Measurements from ENCODE around the gene TMPRSS11E.

TMPRSS11E gene

DNA sequence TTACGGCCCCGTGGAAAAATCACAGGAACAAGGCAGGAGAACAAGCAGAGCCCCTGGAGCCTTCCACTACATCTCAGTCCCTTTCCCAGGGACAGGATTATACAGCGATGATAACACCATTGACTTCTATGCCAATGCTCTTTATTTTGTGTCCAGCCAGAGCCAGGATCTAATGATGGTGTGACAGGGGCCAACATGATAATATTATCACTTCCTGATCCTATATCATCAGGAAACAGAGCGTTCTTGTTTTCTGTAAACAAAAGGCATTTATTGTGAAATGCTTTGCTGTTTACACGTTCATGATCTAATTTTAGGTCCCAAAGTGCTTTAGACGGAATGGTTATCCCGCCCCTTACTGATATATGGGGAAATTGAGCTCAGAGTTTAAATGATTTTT lies 12.8 kb downstream of the TMPRSS11E start:
- H3K79me1 ChIP-seq (replicated peaks; ENCODE audit: low read length, poor library complexity, severe bottlenecking), result no peaks in the 10 kb centered on the region
- no peak overlapping the region for H2BK12ac ChIP-seq (ENCODE audit: low read length in 2 of 2)
- H3K4me1 ChIP-seq (ENCODE audit: control insufficient read depth, insufficient read depth, low read depth, low read length), result peaks cover under 1% of the 10 kb centered on the region
- H2AK5ac ChIP-seq (ENCODE audit: low read length, severe bottlenecking), result no peak overlapping the region
- H3K9me3 ChIP-seq (ENCODE audit: control insufficient read depth, low read length), result no peaks in the 10 kb centered on the region
- no peak overlapping the region for H3K23ac ChIP-seq (ENCODE audit: low read length in 2 of 2)
- no peak overlapping the region for H2BK120ac ChIP-seq (ENCODE audit: low read depth, low read length)
- H4K8ac ChIP-seq (ENCODE audit: low read length), result no peak overlapping the region
- no peak overlapping the region for H2BK5ac ChIP-seq (ENCODE audit: low read depth, low read length, poor library complexity, severe bottlenecking)
- 44% methylated on average over 7 of the region's 7 CpGs for WGBS
- no peak overlapping the region for H3K4me2 ChIP-seq (ENCODE audit: low read length, poor library complexity, severe bottlenecking)
- no peak overlapping the region for H3K14ac ChIP-seq (ENCODE audit: low read length in 2 of 2)
- H2AFZ ChIP-seq (ENCODE audit: low read depth, low read length), result no peak overlapping the region
- H3K4ac ChIP-seq (ENCODE audit: low read depth in 1 of 2, low read length in 2 of 2), result no peak overlapping the region
- H4K91ac ChIP-seq (ENCODE audit: low read length), result no peak overlapping the region
- peak overlapping the region in 1 of 2 experiments; percentile 34 for H3K18ac ChIP-seq (ENCODE audit: low read depth in 1 of 2, low read length in 2 of 2)
- H3K27me3 ChIP-seq (ENCODE audit: control insufficient read depth in 1 of 2, insufficient read depth in 1 of 2, low read length in 2 of 2), result no peaks in the 10 kb centered on the region
- H3K9ac ChIP-seq (ENCODE audit: low read length), result no peak overlapping the region
- H3K27ac ChIP-seq (ENCODE audit: low read length, poor library complexity, severe bottlenecking), result no peak overlapping the region
- no peaks in the 10 kb centered on the region for H3K36me3 ChIP-seq (ENCODE audit: control insufficient read depth in 1 of 2, insufficient read depth in 2 of 2, low read depth in 1 of 2, low read length in 2 of 2)
- H3K4me3 ChIP-seq (ENCODE audit: insufficient read depth in 1 of 2, low read depth in 1 of 2, low read length in 2 of 2), result no peak overlapping the region
- H2BK15ac ChIP-seq (ENCODE audit: low read depth, poor library complexity, severe bottlenecking), result no peak overlapping the region
- peak; percentile 42 for DNase-seq

- Histone ChIP-seq H3K9ac (ENCODE audit: low read length) (no peak overlapping the region), H3K79me1 (replicated peaks; ENCODE audit: low read length, poor library complexity, severe bottlenecking) (no peaks in the 10 kb centered on the region), H3K4ac (ENCODE audit: low read depth in 1 of 2, low read length in 2 of 2) (no peak overlapping the region), H3K27me3 (ENCODE audit: control insufficient read depth in 1 of 2, insufficient read depth in 1 of 2, low read length in 2 of 2) (no peaks in the 10 kb centered on the region), H3K36me3 (ENCODE audit: control insufficient read depth in 1 of 2, insufficient read depth in 2 of 2, low read depth in 1 of 2, low read length in 2 of 2) (no peaks in the 10 kb centered on the region), H2BK15ac (ENCODE audit: low read depth, poor library complexity, severe bottlenecking) (no peak overlapping the region), H3K27ac (ENCODE audit: low read length, poor library complexity, severe bottlenecking) (no peak overlapping the region), H3K4me2 (ENCODE audit: low read length, poor library complexity, severe bottlenecking) (no peak overlapping the region), H3K23ac (ENCODE audit: low read length in 2 of 2) (no peak overlapping the region), H2BK5ac (ENCODE audit: low read depth, low read length, poor library complexity, severe bottlenecking) (no peak overlapping the region), H2BK120ac (ENCODE audit: low read depth, low read length) (no peak overlapping the region), H3K14ac (ENCODE audit: low read length in 2 of 2) (no peak overlapping the region), H4K91ac (ENCODE audit: low read length) (no peak overlapping the region), H4K8ac (ENCODE audit: low read length) (no peak overlapping the region), H2AK5ac (ENCODE audit: low read length, severe bottlenecking) (no peak overlapping the region), H3K9me3 (ENCODE audit: control insufficient read depth, low read length) (no peaks in the 10 kb centered on the region), H3K4me1 (ENCODE audit: control insufficient read depth, insufficient read depth, low read depth, low read length) (peaks cover 2% of the 10 kb centered on the region), H3K18ac (ENCODE audit: low read depth in 1 of 2, low read length in 2 of 2) (no peak overlapping the region), H3K4me3 (ENCODE audit: insufficient read depth in 1 of 2, low read depth in 1 of 2, low read length in 2 of 2) (no peak overlapping the region), H2BK12ac (ENCODE audit: low read length in 2 of 2) (no peak overlapping the region), H2AFZ (ENCODE audit: low read depth, low read length) (no peak overlapping the region)
- no CpG with 5 or more reads among the region's 3 CpGs for WGBS
- no peak for DNase-seq
These were observed 14.5 kb downstream of the TMPRSS11E start for GRCh38 chr4:68461790-68462189.

GRCh38 chr4:68462691-68463090 lies 15.4 kb downstream of the TMPRSS11E start:
- no peak overlapping the region for H2AK5ac ChIP-seq (ENCODE audit: low read length, severe bottlenecking)
- H4K8ac ChIP-seq (ENCODE audit: low read length), result no peak overlapping the region
- H2BK12ac ChIP-seq (ENCODE audit: low read length in 2 of 2), result no peak overlapping the region
- 100% methylated on average over 1 of the region's 2 CpGs for WGBS
- no peak overlapping the region for H2AFZ ChIP-seq (ENCODE audit: low read depth, low read length)
- H3K4me1 ChIP-seq (ENCODE audit: control insufficient read depth, insufficient read depth, low read depth, low read length), result peaks cover 2% of the 10 kb centered on the region
- no peak overlapping the region for H4K91ac ChIP-seq (ENCODE audit: low read length)
- no peak for DNase-seq
- no peaks in the 10 kb centered on the region for H3K9me3 ChIP-seq (ENCODE audit: control insufficient read depth, low read length)
- H2BK15ac ChIP-seq (ENCODE audit: low read depth, poor library complexity, severe bottlenecking), result no peak overlapping the region
- H3K14ac ChIP-seq (ENCODE audit: low read length in 2 of 2), result no peak overlapping the region
- H3K9ac ChIP-seq (ENCODE audit: low read length), result no peak overlapping the region
- no peak overlapping the region for H3K4me3 ChIP-seq (ENCODE audit: insufficient read depth in 1 of 2, low read depth in 1 of 2, low read length in 2 of 2)
- H3K79me1 ChIP-seq (replicated peaks; ENCODE audit: low read length, poor library complexity, severe bottlenecking), result no peaks in the 10 kb centered on the region
- H3K4me2 ChIP-seq (ENCODE audit: low read length, poor library complexity, severe bottlenecking), result no peak overlapping the region
- no peaks in the 10 kb centered on the region for H3K27me3 ChIP-seq (ENCODE audit: control insufficient read depth in 1 of 2, insufficient read depth in 1 of 2, low read length in 2 of 2)
- no peak overlapping the region for H3K23ac ChIP-seq (ENCODE audit: low read length in 2 of 2)
- no peak overlapping the region for H3K18ac ChIP-seq (ENCODE audit: low read depth in 1 of 2, low read length in 2 of 2)
- no peak overlapping the region for H3K27ac ChIP-seq (ENCODE audit: low read length, poor library complexity, severe bottlenecking)
- H3K4ac ChIP-seq (ENCODE audit: low read depth in 1 of 2, low read length in 2 of 2), result no peak overlapping the region
- no peak overlapping the region for H2BK5ac ChIP-seq (ENCODE audit: low read depth, low read length, poor library complexity, severe bottlenecking)
- H2BK120ac ChIP-seq (ENCODE audit: low read depth, low read length), result no peak overlapping the region
- no peaks in the 10 kb centered on the region for H3K36me3 ChIP-seq (ENCODE audit: control insufficient read depth in 1 of 2, insufficient read depth in 2 of 2, low read depth in 1 of 2, low read length in 2 of 2)

DNA sequence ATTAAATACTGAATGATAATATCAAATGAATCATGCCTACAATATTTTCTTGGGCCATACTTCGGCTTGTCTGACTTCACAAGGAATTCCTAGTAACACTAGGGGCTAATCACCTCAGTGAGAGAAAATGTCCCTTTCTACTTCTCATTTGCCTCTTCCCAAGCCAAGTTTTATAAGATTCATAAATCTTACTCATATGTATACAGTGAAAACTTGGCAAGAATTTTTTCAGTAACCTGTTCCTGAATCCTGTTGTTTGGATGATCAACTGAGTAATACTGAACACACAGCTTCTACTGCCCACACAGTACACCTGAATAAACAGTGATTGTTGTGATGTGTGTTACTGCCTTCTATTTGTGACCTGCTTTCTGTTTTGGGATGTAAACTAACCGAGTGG lies 16.5 kb downstream of the TMPRSS11E start:
- Histone ChIP-seq H2BK12ac (ENCODE audit: low read length in 2 of 2) (no peak overlapping the region), H2AK5ac (ENCODE audit: low read length, severe bottlenecking) (no peak overlapping the region), H2BK5ac (ENCODE audit: low read depth, low read length, poor library complexity, severe bottlenecking) (no peak overlapping the region), H3K4me3 (ENCODE audit: insufficient read depth in 1 of 2, low read depth in 1 of 2, low read length in 2 of 2) (no peak overlapping the region), H3K27me3 (ENCODE audit: control insufficient read depth in 1 of 2, insufficient read depth in 1 of 2, low read length in 2 of 2) (no peaks in the 10 kb centered on the region), H2BK15ac (ENCODE audit: low read depth, poor library complexity, severe bottlenecking) (no peak overlapping the region), H3K27ac (ENCODE audit: low read length, poor library complexity, severe bottlenecking) (no peak overlapping the region), H2AFZ (ENCODE audit: low read depth, low read length) (no peak overlapping the region), H3K4ac (ENCODE audit: low read depth in 1 of 2, low read length in 2 of 2) (no peak overlapping the region), H4K8ac (ENCODE audit: low read length) (no peak overlapping the region), H3K9ac (ENCODE audit: low read length) (no peak overlapping the region), H3K4me2 (ENCODE audit: low read length, poor library complexity, severe bottlenecking) (no peak overlapping the region), H3K79me1 (replicated peaks; ENCODE audit: low read length, poor library complexity, severe bottlenecking) (no peaks in the 10 kb centered on the region), H3K18ac (ENCODE audit: low read depth in 1 of 2, low read length in 2 of 2) (no peak overlapping the region), H3K4me1 (ENCODE audit: control insufficient read depth, insufficient read depth, low read depth, low read length) (peaks cover 2% of the 10 kb centered on the region), H3K14ac (ENCODE audit: low read length in 2 of 2) (no peak overlapping the region), H2BK120ac (ENCODE audit: low read depth, low read length) (no peak overlapping the region), H3K9me3 (ENCODE audit: control insufficient read depth, low read length) (peaks cover 2% of the 10 kb centered on the region), H4K91ac (ENCODE audit: low read length) (no peak overlapping the region), H3K23ac (ENCODE audit: low read length in 2 of 2) (no peak overlapping the region), H3K36me3 (ENCODE audit: control insufficient read depth in 1 of 2, insufficient read depth in 2 of 2, low read depth in 1 of 2, low read length in 2 of 2) (no peaks in the 10 kb centered on the region)
- 62% methylated on average over 1 of the region's 2 CpGs for WGBS
- DNase-seq, result no peak
